Liver (tissue), 3 donors: ENCODE measurements around the gene UGT2A2.
"Not testable (repeated sequence)": the region's sequence is repeated elsewhere in the genome, so short reads cannot be mapped to it uniquely, and the experiment has no call there.

ENCODE experiments used
- ATF3 ChIP-seq: IDR thresholded peaks from 2 replicates; pipeline ENCODE4 v1.6.1; 2016; ENCODE audit warnings: antibody characterized with exemption
- CTCF ChIP-seq: fragments of 150-350 bp; IDR thresholded peaks from 2 replicates; pipeline ENCODE4 v1.5.1; 2017; ENCODE audit warnings: improper control_type of control experiment, low read depth, low read length; ENCODE audit not compliant: missing input control
- FOXA1 ChIP-seq: IDR thresholded peaks from 2 replicates; pipeline ENCODE4 v1.6.1; 2016; ENCODE audit warnings: antibody characterized with exemption
- FOXA2 ChIP-seq: IDR thresholded peaks from 2 replicates; pipeline ENCODE4 v1.6.1; 2016; ENCODE audit warnings: antibody characterized with exemption
- GABPA ChIP-seq, 2 donors: IDR thresholded peaks in 1 of 2; conservative IDR thresholded peaks in 1 of 2; 2 replicates each; pipeline ENCODE4 v1.6.1; 2016; ENCODE audit warnings: antibody characterized with exemption in 2 of 2, mild to moderate bottlenecking in 1 of 2, moderate library complexity in 1 of 2
- JUND ChIP-seq, 2 donors: IDR thresholded peaks; 2 replicates each; pipeline ENCODE4 v1.6.1; 2016; ENCODE audit warnings: antibody characterized with exemption in 2 of 2
- MAX ChIP-seq: IDR thresholded peaks from 2 replicates; pipeline ENCODE4 v1.6.1; 2016; ENCODE audit warnings: antibody characterized with exemption
- RAD21 ChIP-seq, 2 donors: IDR thresholded peaks; 2 replicates each; pipeline ENCODE4 v1.6.1; 2016; ENCODE audit warnings: antibody characterized with exemption in 2 of 2, mild to moderate bottlenecking in 2 of 2
- REST ChIP-seq: IDR thresholded peaks from 2 replicates; pipeline ENCODE4 v1.6.1; 2016; ENCODE audit warnings: antibody characterized with exemption, mild to moderate bottlenecking
- RXRA ChIP-seq, 2 donors: IDR thresholded peaks; 2 replicates each; pipeline ENCODE4 v1.6.1; 2017 to 2018; ENCODE audit warnings: antibody characterized with exemption in 2 of 2, mild to moderate bottlenecking in 1 of 2
- SP1 ChIP-seq: IDR thresholded peaks from 2 replicates; pipeline ENCODE4 v1.6.1; 2018; ENCODE audit warnings: antibody characterized with exemption, mild to moderate bottlenecking
- TAF1 ChIP-seq: conservative IDR thresholded peaks from 2 replicates; pipeline ENCODE4 v1.6.1; 2016; ENCODE audit warnings: antibody characterized with exemption, mild to moderate bottlenecking
- YY1 ChIP-seq: IDR thresholded peaks from 2 replicates; pipeline ENCODE4 v1.6.1; 2016; ENCODE audit warnings: antibody characterized with exemption, mild to moderate bottlenecking
- ZBTB33 ChIP-seq: IDR thresholded peaks from 2 replicates; pipeline ENCODE4 v1.6.1; 2016; ENCODE audit warnings: antibody characterized with exemption
- donor health status: healthy.
- donor health status: healthy.

GRCh38 chr4:69664009-69664408 is 24.6 kb upstream of the UGT2A2 start:
- TF ChIP-seq CTCF; SP1; GABPA (IDR thresholded peaks at IDR 0.05 in 1 of 2, conservative IDR thresholded peaks at IDR 0.05 in 1 of 2); RAD21 (IDR thresholded peaks at IDR 0.05); MAX; ATF3; RXRA (IDR thresholded peaks at IDR 0.05); FOXA1; YY1; TAF1; ZBTB33; REST; JUND (IDR thresholded peaks at IDR 0.05); FOXA2: not testable (repeated sequence)
